Cardiac muscle cell (in vitro differentiated cells and primary cell): ENCODE results near the gene ABCC2. TPM values are rescaled to one million over a fixed set of nuclear protein-coding genes. Genes with fewer than 3 reads are reported as not detected.
A peak's percentile ranks its signal among the peaks of the same experiment; 100 is the strongest.

Experiments
- DNase-seq, 2 donors: peaks; one replicate each; pipeline versions ENCODE4 v3.0.0 to v3.0.0-alpha.2; 2010 to 2017; ENCODE audit warnings: low read depth in 1 of 2, low spot score in 1 of 2
- H3K27ac ChIP-seq: fragments of 200-600 bp; sonication (generic); 2 replicates; pipeline ENCODE4 v1.5.1; 2016
- H3K27me3 ChIP-seq: fragments of 200-600 bp; sonication (generic); 2 replicates; pipeline ENCODE4 v1.6.0; 2016; ENCODE audit warnings: control low read depth
- H3K36me3 ChIP-seq: fragments of 200-600 bp; sonication (generic); 2 replicates; pipeline ENCODE4 v1.5.1; 2016; ENCODE audit warnings: control low read depth
- H3K4me1 ChIP-seq: fragments of 200-600 bp; sonication (generic); 2 replicates; pipeline ENCODE4 v1.8.1; 2017; ENCODE audit warnings: low read depth, mild to moderate bottlenecking, mixed run types
- H3K4me3 ChIP-seq: fragments of 200-600 bp; sonication (generic); 2 replicates; pipeline ENCODE4 v1.5.1; 2016; ENCODE audit warnings: mild to moderate bottlenecking
- H3K9me3 ChIP-seq: fragments of 200-600 bp; sonication (generic); 2 replicates; pipeline ENCODE4 v1.5.1; 2017; ENCODE audit warnings: low read depth, mild to moderate bottlenecking, control low read depth
- polyA plus RNA-seq: library from polyadenylated mRNA; unstranded; fragments of >200 nt; fragmentation: Nextera tagmentation; extraction: Ambion mirVana; gene quantifications from 2 replicates; pipeline ENCODE4 v1.2.1, GENCODE V29; 2016
- total RNA-seq: library from RNA; depleted of rRNA; stranded (reverse); fragments of >200 nt; gene quantifications from 2 replicates; pipeline ENCODE4 v1.2.3, GENCODE V29; 2016
- TF ChIP-seq, protein P1 (sequence below): IDR thresholded peaks from 2 replicates; pipeline ENCODE4 v1.5.1; 2012; ENCODE audit warnings: low read depth, mild to moderate bottlenecking, low read length

Gene ABCC2
- total and polyA plus RNA-seq, 2 experiments from 2014 or later: 0.12 to 0.86 TPM

DNA sequence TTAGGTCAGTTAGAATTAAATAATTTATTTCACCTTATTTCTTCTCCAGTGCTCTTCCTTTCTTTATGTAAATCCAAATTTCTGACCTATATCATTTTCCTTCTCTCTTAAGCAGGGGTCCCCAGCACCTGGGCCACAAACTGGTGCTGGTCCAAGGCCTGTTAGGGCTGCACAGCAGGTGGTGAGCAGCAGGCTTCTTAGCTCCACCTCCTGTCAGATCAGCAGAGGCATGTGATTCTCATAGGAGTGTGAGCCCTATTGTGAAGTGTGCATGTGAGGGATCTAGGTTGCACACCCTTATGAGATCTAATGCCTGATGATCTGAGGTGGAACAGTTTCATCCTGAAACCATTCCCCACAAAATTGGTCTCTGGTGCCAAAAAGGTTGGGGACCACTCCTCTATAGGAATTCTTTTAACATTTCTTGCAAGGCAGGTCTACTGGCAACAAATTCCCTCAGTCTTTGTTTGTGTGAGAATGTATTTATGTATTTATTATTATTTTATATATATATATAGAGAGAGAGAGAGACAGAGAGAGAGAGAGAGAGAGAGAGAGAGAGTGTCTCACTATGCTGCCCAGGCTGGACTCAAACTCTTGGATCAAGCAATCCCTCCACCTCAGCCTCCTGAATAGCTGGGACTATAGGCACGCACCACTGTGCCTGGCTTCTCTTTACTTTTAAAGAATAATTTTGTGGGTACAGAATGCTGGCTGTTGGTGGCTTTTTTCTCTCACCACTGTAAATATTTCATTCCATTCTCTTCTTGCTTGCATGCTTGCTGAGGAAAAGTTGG is 4.3 kb upstream of the ABCC2 start:
- Histone ChIP-seq H3K4me3 (no peak overlapping the region), H3K36me3 (no peaks in the 10 kb centered on the region), H3K4me1 (peaks cover 5% of the 10 kb centered on the region), H3K27ac (no peak overlapping the region), H3K27me3 (no peaks in the 10 kb centered on the region), H3K9me3 (no peaks in the 10 kb centered on the region)
- DNase-seq: no peak
- TF ChIP-seq, protein P1, sequence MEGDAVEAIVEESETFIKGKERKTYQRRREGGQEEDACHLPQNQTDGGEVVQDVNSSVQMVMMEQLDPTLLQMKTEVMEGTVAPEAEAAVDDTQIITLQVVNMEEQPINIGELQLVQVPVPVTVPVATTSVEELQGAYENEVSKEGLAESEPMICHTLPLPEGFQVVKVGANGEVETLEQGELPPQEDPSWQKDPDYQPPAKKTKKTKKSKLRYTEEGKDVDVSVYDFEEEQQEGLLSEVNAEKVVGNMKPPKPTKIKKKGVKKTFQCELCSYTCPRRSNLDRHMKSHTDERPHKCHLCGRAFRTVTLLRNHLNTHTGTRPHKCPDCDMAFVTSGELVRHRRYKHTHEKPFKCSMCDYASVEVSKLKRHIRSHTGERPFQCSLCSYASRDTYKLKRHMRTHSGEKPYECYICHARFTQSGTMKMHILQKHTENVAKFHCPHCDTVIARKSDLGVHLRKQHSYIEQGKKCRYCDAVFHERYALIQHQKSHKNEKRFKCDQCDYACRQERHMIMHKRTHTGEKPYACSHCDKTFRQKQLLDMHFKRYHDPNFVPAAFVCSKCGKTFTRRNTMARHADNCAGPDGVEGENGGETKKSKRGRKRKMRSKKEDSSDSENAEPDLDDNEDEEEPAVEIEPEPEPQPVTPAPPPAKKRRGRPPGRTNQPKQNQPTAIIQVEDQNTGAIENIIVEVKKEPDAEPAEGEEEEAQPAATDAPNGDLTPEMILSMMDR: no peak

DNA sequence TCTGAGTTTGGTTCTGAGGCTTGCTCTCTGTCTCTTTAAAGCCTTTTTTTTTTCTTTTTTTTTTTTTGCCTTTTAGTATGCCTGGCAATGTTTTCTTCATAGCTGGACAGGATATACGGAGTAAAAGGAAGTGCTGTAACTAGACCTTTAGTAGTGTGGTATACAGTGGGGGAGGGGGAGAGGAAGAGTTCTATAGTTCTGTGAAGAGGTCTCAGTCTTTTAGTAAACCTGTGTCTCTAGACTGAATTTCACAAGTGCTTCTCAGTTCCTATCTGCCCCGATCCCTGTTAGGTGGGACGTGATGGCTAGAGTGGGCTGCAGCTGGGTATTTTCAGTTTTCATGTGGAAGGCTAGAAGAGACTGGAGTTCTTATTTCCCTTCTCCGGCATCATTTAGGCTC is 3.1 kb upstream of the ABCC2 start:
- no peak overlapping the region for H3K27ac ChIP-seq
- no peak overlapping the region for H3K4me3 ChIP-seq
- no peaks in the 10 kb centered on the region for H3K9me3 ChIP-seq
- peak; percentile 10 to 92 for DNase-seq
- H3K4me1 ChIP-seq: peaks cover 5% of the 10 kb centered on the region
- H3K36me3 ChIP-seq: no peaks in the 10 kb centered on the region
- TF ChIP-seq, protein P1: no peak
- no peaks in the 10 kb centered on the region for H3K27me3 ChIP-seq

DNA sequence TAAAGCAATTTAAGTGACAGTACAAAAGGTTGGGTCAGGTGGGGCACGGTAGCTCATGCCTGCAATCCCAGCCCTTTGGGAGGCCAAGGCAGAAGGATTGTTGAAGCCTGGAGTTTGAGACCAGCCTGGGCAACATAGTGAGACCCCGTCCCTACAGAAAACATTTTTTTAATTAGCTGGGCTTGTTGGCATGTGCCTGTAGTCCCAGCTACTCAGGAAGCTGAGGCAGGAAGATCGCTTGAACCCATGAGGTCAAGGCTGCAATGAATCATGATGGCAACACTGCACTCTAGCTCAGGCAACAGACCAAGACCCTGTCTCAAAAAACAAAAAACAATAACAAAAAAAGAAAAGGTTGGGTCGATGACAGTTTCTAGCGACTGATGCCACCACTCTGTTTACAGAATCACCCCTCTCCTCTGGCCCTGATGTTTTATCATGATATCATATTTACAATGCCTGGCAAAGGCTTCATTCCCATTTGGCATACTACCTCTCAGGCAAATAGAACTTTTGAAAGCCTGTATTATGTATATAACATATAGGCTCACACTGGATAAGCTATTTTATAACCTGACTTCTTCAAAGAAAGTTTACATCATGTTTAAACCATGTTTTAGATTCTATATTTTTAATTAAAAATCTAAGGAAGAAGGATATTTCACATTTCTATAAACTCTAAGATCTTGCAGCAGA is 558 bp upstream of the ABCC2 start:
- Histone ChIP-seq H3K9me3 (no peaks in the 10 kb centered on the region), H3K27me3 (no peaks in the 10 kb centered on the region), H3K36me3 (no peaks in the 10 kb centered on the region), H3K27ac (no peak overlapping the region), H3K4me1 (peaks cover 5% of the 10 kb centered on the region), H3K4me3 (no peak overlapping the region)
- TF ChIP-seq, protein P1: no peak
- DNase-seq: no peak

DNA sequence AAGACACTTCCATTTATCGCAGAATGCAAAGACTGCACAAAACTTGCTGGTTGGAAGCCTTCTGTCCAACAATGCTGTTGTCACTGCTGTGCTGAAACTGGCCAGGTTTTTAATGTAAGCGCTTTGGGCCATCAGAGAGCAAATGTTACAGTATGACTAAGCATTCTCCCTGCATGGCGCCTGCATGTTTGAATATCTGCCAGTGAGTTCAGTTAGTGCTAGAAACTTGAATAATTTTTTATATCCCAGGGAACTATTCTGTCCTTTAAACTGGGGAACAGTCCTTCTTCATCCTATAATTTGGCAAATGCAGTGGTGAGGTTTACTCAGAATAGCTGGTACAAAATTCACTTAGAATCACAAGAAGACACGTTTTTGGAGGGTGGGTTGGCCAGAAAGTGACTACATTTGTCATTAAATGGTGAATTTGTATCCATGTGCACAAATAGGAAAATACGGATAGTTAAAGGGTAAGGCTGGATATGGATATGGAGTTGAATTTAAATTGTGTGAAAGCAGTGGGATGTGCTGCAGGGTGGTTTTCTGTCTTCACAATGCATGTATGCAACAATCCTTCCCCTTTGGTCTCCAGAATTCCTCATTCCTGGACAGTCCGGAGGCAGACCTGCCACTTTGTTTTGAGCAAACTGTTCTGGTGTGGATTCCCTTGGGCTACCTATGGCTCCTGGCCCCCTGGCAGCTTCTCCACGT is 1.7 kb downstream of the ABCC2 start:
- Histone ChIP-seq H3K27me3 (no peaks in the 10 kb centered on the region), H3K27ac (no peak overlapping the region), H3K4me1 (peaks cover 3% of the 10 kb centered on the region), H3K36me3 (no peaks in the 10 kb centered on the region), H3K9me3 (no peaks in the 10 kb centered on the region), H3K4me3 (no peak overlapping the region)
- DNase-seq: peak in 1 of 2 donors; percentile 84
- TF ChIP-seq, protein P1: no peak

DNA sequence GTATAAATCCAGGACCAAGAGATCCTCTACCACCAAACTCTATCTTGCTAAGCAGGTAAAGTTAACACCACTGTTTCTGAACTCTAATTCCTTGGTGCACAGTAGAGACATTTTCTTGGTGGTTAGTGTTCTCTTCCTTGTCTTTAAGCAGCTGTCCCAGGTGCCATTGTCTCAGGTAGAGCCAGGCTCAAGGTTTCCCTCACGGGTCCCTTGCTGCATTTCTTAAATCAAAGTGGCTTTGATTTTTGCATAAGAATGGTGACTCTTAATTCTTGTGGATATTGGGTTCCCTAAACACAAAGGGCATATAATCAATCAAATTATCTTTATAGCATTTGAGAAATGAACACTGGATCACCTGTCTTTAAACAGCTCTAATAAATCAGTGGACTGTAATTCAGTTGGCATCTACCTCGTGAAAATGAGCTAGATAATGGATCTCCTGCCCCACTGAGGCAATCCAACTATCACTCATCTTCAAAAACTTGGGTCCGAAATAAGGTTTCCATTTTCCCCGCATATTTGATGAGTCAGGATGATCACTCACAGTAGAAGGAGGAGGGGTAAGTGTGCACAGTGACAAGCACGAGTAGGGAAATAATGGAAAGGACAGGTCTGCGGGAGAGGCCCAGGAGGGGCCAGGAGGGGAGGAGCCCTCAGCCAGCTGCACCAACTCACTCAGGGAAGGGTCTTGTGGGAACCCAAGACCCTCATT is 2.4 kb downstream of the ABCC2 start:
- TF ChIP-seq, protein P1: no peak
- no peak overlapping the region for H3K27ac ChIP-seq
- H3K36me3 ChIP-seq: no peaks in the 10 kb centered on the region
- H3K9me3 ChIP-seq: no peaks in the 10 kb centered on the region
- no peak for DNase-seq
- H3K4me3 ChIP-seq: no peak overlapping the region
- H3K4me1 ChIP-seq: no peaks in the 10 kb centered on the region
- no peaks in the 10 kb centered on the region for H3K27me3 ChIP-seq
